Endothelial cell (in vitro differentiated cells): ENCODE measurements around the gene MLKL. TPM values are rescaled to one million over a fixed set of nuclear protein-coding genes. Genes with fewer than 3 reads are reported as not detected.

ENCODE experiments used
- DNase-seq: peaks from one replicate; pipeline ENCODE4 v3.0.0; 2021; ENCODE audit warnings: low spot score
- H3K27ac Mint-ChIP-seq: one replicate; pipeline ENCODE4 v1.8.0; 2021; ENCODE audit warnings: mixed read lengths, inconsistent platforms; ENCODE audit not compliant: unreplicated experiment
- H3K27me3 Mint-ChIP-seq: one replicate; pipeline ENCODE4 v1.8.0; 2021; ENCODE audit warnings: mild to moderate bottlenecking, moderate library complexity, mixed read lengths, inconsistent platforms; ENCODE audit not compliant: unreplicated experiment
- H3K36me3 Mint-ChIP-seq: one replicate; pipeline ENCODE4 v1.8.0; 2021; ENCODE audit warnings: mild to moderate bottlenecking, low read depth, mixed read lengths, inconsistent platforms; ENCODE audit not compliant: unreplicated experiment
- H3K4me1 Mint-ChIP-seq: one replicate; pipeline ENCODE4 v1.8.0; 2021; ENCODE audit warnings: mild to moderate bottlenecking, mixed read lengths, inconsistent platforms; ENCODE audit not compliant: unreplicated experiment
- H3K4me3 Mint-ChIP-seq: one replicate; pipeline ENCODE4 v1.8.0; 2021; ENCODE audit warnings: mild to moderate bottlenecking, mixed read lengths, inconsistent platforms; ENCODE audit not compliant: unreplicated experiment
- H3K9me3 Mint-ChIP-seq: one replicate; pipeline ENCODE4 v1.8.0; 2021; ENCODE audit warnings: mixed read lengths, inconsistent platforms; ENCODE audit not compliant: unreplicated experiment
- long read RNA-seq: library from polyadenylated mRNA; unstranded; transcript quantifications from one replicate; pipeline ENCODE4 v2.0.0, GENCODE V29; 2020; ENCODE audit not compliant: unreplicated experiment
- total RNA-seq: library from RNA; stranded (reverse); fragmentation: NEBNext Ultra II Directional; extraction: Animal tissue kit (Norgen Biotek cat#: 25700); gene quantifications from one replicate; pipeline ENCODE4 v1.2.1, GENCODE V29; 2021; ENCODE audit not compliant: unreplicated experiment
- TF ChIP-seq, protein P1 (sequence below): fragments of 200-600 bp; sonication (generic); IDR thresholded peaks from one replicate; pipeline ENCODE4 v1.5.0; 2021; ENCODE audit warnings: antibody characterized with exemption; ENCODE audit not compliant: unreplicated experiment

The MLKL gene
- total RNA-seq: 12.3 TPM
- long read RNA-seq, transcript MLKL-202 (11 exons, 2,523 nt): major isoform, 9 of 9 reads
- long read RNA-seq, partial matches to known transcripts: 0 of 9 reads
- long read RNA-seq, other reads (novel, unspliced or antisense): 0 of 9 reads

DNA sequence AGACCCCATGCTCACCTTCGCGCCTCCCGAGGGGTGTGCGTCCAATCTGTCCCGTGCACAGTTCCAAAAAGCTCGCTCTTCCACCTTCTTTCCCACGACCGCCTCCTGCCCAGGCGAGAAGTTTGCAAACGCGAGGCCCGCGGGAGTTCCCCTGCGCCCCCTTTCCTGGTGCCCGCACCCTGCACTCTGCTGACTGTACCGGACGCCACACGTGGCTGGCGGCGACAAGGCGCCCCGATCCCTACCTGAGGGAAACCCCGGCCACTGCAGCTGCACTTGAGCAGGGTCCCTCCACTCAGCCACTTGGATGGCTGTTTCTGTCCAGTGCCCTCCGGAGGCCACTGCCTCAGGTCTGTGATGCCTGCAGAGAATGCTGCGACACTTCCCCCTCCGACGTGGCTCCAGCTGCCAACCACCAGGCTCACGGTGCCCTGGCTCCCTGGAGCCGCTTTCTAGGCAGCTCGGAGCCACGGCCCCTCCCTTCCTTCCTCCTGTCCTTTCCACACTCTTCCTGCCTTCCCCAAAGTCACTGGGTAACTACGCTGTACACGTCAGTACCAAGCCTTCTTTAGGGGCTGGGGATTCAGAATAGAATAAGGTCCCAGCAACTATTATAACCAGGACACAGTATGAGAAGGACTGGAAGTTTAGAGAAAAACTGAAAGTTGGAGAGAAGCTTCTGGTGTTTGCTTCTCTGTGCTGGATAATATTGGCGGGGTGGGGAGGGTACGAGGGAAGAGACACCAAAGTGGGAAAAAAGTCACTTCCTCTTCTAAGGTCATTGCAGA lies at the start of gene MLKL:
TSS of gene MLKL (minus strand) at position 425 of the 788 bp plus-strand sequence. CDS start 5,105 bp downstream, outside the sequence.
- H3K4me1 Mint-ChIP-seq: peaks cover 19% of the 10 kb centered on the region
- H3K36me3 Mint-ChIP-seq: no peaks in the 10 kb centered on the region
- H3K27ac Mint-ChIP-seq: peak within 1 kb of the TSS; percentile 70
- H3K4me3 Mint-ChIP-seq: peak within 1 kb of the TSS; percentile 96
- TF ChIP-seq, protein P1, sequence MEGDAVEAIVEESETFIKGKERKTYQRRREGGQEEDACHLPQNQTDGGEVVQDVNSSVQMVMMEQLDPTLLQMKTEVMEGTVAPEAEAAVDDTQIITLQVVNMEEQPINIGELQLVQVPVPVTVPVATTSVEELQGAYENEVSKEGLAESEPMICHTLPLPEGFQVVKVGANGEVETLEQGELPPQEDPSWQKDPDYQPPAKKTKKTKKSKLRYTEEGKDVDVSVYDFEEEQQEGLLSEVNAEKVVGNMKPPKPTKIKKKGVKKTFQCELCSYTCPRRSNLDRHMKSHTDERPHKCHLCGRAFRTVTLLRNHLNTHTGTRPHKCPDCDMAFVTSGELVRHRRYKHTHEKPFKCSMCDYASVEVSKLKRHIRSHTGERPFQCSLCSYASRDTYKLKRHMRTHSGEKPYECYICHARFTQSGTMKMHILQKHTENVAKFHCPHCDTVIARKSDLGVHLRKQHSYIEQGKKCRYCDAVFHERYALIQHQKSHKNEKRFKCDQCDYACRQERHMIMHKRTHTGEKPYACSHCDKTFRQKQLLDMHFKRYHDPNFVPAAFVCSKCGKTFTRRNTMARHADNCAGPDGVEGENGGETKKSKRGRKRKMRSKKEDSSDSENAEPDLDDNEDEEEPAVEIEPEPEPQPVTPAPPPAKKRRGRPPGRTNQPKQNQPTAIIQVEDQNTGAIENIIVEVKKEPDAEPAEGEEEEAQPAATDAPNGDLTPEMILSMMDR: no peak
- peaks cover 3% of the 10 kb centered on the region for H3K27me3 Mint-ChIP-seq
- peak; percentile 43 for DNase-seq
- no peaks in the 10 kb centered on the region for H3K9me3 Mint-ChIP-seq

DNA sequence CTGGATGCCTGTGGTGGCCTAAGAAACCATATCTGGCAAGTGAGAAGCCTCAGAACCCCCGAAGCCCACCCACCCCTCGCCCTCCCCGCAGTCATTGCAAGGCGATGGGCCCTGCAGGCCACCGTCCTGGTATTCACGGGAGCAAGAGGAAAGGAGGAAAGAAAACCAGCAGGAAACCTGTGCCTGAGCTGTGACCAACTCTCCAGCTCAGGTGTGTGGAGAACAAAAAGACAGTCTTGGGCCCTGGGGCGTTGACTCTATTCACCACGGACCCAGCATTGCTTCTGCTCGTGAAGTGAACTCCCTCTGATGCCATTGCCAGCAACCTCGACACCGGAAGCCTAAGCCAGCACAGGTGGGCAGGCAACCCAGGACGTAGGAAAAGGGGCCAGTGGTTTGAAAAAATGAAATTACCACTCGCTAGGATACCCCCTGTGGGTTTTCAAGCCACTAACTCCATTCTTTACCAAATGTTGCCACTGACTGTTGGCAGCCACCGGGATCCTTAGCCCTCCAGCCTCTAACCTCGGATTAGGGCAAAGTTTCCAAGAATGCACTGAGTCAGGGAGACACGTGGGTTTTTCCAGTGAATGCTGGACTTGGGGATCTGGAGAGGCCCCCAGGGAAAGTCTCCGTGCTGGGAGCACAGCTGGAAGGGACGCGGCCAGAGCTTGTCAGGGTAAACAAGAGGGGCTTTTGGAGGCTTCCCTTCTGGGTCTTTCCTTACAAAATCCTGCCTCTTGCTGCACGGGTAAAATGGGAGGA lies 48.8 kb upstream of the MLKL start:
- Mint-ChIP-seq H3K36me3 (no peaks in the 10 kb centered on the region), H3K4me1 (no peaks in the 10 kb centered on the region), H3K4me3 (no peak overlapping the region), H3K27ac (no peak overlapping the region), H3K9me3 (no peaks in the 10 kb centered on the region), H3K27me3 (peaks cover 2% of the 10 kb centered on the region)
- TF ChIP-seq, protein P1: no peak
- DNase-seq: no peak

DNA sequence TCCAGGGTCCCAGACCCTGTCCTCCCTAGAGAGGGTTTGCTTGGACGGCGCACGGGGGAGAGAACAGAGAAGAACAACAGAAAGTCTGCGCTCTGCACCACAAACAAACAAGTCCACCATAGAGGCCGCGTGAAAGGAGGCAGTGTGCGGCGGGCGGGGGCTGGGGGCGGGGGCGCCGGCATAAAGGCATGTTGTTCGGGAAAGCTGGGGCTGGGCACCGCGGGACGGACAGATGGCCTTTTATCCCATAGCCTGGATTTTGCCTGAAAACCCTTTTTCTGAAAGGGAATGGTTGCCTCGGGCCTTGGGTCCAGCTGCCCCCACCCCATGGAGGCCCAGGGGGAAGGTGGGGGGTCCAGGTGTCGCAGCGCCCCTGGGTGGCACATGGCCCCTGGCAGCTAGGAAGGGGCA lies 48.0 kb upstream of the MLKL start:
- Mint-ChIP-seq H3K4me3 (no peak overlapping the region), H3K27me3 (peaks cover 2% of the 10 kb centered on the region), H3K9me3 (no peaks in the 10 kb centered on the region), H3K27ac (no peak overlapping the region), H3K4me1 (no peaks in the 10 kb centered on the region), H3K36me3 (no peaks in the 10 kb centered on the region)
- no peak for DNase-seq
- TF ChIP-seq, protein P1: no peak

DNA sequence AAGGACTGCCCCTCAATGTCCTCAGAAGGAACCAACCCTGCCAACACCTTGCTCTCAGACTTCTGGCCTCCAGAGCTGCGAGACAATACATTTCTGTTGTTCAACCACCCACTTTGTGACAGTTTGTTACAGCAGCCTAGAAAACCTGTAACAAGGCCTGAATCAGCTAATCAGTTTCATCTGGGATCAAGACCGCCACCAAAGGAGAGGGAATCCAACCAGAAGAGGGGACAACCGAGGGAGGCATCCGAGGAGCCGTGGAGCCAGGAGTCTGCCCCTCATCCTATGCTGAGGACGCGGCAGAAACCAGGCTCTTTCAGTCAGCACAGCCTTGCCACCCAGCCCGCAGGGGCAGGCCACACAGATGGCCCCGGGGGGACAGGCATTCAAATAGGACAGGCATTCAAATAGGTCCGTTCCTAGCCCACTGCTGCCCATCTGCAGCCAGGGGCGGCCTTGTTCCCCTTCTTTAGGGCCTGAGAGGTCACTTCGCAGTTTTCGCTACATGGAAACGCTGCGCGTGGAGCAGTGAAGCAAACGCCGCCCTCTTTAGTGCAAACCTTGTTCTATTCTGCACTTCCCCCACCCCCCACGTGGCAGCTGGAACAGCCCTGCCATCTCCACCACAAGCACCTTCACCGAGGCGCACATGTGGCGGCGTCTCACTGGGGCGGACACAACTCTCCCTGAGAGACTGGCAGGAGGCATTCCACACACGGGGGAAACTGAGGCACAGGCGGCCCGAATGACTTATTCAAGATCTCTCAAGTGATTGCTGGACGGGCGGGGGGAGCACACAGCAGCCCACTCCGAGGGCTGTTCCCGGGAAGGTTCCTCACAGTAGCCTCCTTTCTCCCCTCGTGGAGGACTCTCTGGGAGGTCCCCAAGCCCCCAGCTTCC lies 47.3 kb upstream of the MLKL start:
- H3K9me3 Mint-ChIP-seq: no peaks in the 10 kb centered on the region
- no peak for DNase-seq
- H3K4me1 Mint-ChIP-seq: no peaks in the 10 kb centered on the region
- TF ChIP-seq, protein P1: no peak
- peaks cover 2% of the 10 kb centered on the region for H3K27me3 Mint-ChIP-seq
- no peak overlapping the region for H3K4me3 Mint-ChIP-seq
- no peaks in the 10 kb centered on the region for H3K36me3 Mint-ChIP-seq
- H3K27ac Mint-ChIP-seq: peak overlapping the region; percentile 81
